GM21576 (cell line): ENCODE results near the gene CPSF4L.
"Not testable (repeated sequence)": the region's sequence is repeated elsewhere in the genome, so short reads cannot be mapped to it uniquely, and the experiment has no call there.

ENCODE experiments used
- ATAC-seq: cut with Tn5 transposase; IDR thresholded peaks from one replicate; pipeline ENCODE4 v1.9.1; 2021; ENCODE audit warnings: mild to moderate bottlenecking, moderate library complexity; ENCODE audit not compliant: unreplicated experiment

The CPSF4L gene, protein sequence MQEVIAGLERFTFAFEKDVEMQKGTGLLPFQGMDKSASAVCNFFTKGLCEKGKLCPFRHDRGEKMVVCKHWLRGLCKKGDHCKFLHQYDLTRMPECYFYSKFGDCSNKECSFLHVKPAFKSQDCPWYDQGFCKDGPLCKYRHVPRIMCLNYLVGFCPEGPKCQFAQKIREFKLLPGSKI

DNA sequence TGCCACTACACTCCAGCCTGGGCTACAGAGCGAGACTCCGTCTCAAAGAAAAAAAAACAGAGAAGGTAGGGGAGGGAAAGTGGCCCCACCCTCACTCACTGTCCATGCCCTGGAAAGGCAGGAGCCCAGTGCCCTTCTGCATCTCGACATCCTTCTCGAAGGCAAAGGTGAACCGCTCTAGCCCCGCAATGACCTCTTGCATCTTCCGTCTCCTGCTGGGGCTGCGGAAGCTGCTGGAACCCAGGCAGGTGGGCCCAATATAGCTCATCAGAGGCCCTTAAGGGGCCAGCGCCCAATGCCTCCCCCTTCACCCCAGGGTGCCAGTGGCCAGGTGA is at the start of gene CPSF4L:
Gene CPSF4L, minus strand, starts transcription at position 264 of the 335 bp plus-strand sequence. Its CDS starts 62 bp downstream, at position 202.
- no peak for ATAC-seq

DNA sequence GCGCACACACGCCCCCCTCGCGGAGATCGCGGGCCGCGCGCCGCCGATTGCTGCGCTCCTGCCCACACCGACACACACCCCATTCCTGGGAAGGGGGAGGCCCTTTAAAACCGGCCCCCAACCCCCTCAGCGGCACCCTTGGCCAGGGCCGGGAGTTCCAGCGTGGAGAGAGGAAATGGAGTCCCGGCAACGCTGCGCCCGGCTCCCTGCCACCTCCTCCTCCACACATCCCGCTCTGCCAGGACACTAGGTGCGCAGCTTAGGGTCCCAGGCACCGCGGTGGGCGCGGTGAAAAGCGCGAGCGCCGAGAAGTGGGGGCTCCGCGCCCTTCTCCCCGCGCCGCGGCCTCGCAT is 49.7 kb upstream of the CPSF4L start:
- peak; percentile 13 for ATAC-seq

DNA sequence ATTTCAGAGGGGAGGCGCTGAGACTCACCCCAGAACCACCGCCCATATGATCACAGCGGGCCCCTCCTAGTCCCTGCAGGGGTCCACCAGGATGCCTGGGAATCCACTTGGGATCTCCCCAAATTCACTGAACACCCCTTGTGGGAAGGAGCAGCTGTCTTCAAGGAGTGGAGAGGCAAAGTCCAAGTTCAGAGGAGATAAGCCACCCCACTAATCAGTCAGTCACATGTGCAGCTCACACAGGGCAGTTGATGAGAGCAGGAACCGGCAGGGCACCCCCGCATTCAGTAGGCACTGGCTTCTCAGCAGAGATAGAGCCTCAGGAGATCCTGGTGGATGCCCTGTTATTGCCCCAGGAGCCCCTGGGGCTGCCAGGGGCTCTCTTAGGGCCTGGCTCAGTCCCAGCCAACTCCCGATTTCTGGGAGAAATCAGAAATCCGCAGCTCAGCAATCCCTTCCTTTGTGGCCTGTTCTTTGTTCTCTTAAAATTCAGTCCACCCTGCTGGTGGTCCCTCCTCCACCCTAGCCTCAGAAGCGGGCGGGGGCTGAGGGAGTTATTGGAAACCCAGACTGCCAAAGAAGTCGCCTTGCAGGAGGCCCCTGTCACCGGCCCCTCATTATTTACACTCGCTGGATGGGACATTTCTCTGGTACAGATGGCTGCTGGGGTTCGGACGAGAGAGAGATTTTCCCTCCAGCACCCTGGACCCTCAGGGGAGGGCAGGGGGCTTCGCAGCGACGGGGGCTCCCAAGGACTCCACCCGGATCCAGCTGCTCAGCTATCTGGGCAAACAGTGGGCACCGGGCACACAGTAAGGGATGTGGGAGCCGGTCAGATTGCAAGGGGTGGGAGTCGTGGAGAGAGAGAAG is 48.3 kb upstream of the CPSF4L start:
- no peak for ATAC-seq

DNA sequence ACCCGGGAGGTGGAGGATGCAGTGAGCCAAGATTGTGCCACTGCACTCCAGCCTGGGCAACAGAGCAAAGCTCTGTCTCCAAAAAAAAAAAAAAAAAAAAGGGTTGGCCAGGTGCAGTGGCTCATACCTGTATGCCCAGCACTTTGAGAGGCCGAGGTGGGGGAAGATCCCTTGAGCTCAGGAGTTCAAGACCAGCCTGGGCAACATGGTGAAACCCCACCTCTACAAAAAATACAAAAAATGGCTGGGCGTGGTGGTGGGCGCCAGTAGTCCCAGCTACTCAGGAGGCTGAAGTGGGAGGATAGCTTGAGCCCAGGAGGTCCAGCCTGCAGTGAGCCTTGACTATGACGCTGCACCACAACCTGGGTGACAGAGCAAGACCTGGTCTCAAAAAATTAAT is 47.3 kb upstream of the CPSF4L start:
- not testable (repeated sequence) for ATAC-seq

DNA sequence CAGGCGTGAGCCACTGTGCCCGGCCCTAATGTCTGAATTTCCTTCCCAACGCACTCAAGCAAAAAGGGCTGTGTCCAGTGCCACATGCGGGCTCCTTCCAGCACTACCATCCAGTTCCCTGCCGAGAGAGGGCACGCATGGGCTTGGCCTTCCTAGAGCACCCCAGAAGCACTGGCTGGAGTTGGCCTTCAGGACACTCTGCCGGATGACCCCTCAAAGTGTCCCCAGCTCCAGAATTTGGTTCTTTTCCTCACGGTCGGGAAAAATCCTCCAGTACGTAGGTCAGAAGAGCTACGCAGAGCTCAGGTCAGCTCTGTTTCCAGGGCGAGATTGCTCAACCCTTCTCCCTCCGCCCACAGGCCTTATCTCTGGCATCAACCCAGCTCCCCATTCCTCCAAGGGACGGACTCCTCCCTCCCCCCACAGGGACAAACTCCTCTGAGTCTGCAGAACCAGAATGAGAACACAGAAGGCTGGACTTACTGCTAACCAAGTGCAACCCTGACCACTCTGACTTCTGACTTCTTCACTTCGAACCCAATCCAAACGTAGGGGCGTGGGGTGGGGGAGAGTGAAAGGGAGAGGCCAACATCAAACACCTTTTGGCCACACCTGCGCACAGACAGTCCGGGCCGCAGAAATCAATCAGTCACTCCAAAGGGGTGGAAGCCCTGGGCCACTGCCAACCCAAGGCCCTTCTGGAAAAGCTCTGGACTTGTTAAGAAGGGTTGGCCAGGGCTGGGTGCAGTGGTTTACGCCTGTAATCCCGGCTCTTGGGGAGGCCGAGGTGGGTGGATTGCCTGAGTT is 46.5 kb upstream of the CPSF4L start:
- ATAC-seq = no peak

DNA sequence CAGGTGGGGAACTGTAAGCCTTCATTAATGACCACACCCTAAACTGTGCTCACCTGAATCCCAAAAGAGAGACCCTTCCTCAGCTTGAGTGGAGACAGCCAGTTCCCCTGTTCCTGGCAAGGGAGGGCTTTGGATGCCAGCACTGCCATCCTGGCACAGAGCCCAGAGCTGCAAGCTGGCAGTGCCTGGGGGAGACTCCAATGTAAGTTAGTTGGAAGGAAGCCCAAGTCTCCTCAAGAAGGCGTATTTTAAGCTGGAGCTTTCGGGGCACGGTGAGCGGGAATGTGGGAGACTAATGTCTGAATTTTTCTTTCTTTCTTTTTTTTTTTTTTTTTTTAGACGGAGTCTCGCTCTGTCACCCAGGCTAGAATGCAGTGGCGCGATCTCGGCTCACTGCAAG is 45.5 kb upstream of the CPSF4L start:
- ATAC-seq = no peak

DNA sequence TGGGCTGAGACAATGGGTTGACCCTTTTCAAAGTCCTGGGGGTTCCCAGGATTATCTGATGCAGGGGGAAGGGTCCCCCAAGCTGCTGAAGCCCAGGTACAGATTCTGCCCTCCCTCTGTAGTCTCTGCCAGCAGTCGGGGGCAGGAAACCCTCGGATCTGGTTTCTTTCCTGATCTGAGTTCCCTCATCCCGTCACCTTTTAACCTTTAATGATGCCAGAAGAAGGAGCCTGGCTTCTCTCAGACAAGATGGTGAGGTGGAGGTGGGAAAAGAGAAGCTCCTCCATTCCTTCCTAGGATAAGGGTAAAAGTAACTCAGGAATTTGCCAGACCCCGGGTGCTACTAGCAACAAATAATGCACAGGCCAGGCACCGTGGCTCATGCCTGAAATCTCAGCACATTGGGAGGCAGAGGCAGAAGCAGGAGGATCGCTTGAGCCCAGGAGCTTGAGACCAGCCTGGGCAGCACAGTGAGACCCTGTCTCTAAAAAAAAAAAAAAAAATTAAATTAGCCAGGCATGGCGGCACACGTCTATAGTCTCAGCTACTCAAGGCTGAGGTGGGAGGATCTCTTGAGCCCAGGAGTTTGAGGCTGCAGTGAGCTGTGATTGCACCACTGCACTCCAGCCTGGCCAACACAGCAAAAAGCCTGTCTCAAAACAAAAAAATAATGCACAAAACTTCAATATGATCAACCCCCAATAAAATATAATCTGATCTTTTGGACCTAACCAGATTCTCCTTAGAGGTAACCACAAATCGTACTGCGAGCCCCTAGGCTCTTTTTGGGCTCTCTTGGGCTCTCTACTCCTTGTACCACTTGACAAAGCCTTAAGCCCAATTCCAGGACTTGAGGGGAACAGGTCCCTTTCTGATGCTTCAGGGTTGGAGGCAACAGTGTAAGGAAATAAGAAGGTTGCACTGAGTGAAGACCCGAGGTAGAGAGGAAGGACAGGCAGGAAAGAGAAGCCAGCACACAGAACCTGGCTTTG is 44.5 kb upstream of the CPSF4L start:
- ATAC-seq = no peak

DNA sequence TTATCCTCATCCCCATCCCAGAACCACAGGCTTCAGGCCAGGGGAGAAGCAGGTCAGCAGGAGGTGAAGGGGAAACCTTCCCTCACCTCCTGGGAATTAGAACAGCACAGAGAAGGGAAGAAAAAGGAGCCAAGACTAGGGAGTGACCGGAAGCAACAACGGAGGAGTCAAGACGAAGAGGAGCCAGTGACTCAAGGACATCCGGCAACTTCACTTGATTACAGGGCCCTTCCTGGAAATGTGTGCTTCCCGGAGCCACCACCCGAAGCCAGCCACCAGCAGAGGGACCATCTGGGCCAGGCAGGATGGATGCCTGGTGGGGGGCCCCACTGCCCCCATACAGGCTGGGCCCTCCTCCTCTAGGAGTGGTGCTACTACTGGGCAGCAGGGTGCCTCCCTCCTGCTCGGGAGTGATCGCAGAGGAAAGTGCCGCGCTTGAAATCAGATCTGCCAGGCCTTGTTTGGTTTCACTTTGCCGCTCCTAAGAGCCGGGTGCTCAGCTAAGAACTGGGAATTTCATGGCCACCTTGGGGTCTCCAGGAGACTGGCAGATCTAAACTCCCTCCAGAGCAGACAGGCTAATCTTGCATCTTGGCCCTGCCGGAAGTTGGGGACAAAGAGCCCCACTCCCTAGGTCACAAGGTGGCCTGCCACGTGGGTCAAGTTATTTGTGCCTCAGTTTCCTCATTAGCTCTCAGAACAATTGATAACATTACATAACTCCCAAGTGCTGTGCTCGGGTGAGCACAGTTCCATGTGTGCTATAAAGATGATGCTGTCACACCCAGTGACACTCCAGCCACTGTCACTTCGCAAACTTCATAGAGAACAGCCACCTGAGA is 43.5 kb upstream of the CPSF4L start:
- ATAC-seq = no peak

DNA sequence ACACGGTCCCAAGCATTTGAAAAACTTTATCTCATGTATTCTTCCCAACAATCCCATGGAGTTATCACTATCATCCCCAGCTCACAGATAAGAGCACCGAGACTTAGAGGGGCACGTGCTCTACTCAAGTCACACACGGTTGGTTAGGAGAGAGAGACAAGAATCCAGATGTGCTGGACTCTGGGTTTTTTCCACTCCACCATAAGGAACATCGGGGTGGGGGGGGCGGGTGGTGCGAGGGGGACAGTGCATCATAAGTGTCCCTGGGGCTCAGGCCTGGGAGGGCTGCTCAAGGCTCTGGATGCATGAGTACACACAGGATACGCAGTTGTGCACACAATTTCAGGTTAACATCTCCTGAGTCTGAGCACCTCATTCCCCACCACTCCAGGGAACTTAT is 42.8 kb upstream of the CPSF4L start:
- ATAC-seq = no peak

DNA sequence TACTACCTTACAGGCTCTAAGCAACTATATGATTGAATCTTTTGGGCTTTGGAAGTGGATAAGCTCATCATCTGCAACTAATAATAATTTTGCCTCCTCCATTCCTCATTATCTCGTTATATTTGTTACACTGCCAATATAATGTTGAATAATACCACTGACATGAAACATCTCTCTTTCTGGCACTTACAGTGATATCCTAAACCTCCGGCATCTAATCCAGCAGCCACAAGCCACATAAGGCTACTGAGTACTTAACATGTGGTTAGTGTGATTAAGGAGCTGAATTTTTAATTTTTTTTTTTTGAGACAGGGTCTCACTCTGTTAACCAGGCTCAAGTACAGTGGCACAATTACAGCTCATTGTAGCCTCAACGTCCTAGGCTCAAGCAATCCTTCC is 40.5 kb upstream of the CPSF4L start:
- ATAC-seq = no peak

DNA sequence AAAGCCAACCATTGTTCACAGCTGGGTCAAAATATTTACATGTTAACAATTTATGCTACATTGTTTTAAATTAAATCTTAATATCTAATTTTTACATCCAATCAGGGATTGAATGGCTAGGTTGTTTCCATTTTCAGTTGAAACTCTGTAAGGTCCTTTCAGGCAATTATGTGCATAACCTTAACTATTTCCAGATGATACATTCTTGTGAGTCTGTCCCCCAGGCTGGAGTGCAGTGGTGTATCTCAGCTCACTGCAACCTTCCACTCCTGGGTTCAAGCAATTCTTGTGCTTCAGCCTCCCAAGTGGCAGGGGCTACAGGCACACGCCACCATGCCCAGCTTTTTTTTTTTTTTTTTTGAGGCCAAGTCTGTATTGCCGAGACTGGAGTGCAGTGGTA is 39.7 kb upstream of the CPSF4L start:
- no peak for ATAC-seq

DNA sequence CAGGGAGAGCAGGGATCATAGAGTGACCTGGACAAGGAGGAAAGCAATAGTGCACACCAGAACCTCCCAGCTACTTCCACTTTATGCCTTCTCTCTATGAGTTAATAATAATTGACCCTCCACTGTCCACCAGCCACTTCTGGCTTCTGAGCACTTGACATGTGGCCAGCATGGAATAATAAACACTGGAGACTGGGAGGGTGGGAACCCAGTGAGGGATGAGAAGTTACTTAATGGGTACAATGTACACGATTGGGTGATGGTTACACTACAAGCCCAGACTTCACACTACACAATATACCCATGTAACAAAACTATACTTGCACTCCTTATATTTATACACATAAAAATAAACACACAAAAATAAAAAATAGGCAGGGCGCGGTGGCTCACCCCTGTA is 38.7 kb upstream of the CPSF4L start:
- no peak for ATAC-seq

DNA sequence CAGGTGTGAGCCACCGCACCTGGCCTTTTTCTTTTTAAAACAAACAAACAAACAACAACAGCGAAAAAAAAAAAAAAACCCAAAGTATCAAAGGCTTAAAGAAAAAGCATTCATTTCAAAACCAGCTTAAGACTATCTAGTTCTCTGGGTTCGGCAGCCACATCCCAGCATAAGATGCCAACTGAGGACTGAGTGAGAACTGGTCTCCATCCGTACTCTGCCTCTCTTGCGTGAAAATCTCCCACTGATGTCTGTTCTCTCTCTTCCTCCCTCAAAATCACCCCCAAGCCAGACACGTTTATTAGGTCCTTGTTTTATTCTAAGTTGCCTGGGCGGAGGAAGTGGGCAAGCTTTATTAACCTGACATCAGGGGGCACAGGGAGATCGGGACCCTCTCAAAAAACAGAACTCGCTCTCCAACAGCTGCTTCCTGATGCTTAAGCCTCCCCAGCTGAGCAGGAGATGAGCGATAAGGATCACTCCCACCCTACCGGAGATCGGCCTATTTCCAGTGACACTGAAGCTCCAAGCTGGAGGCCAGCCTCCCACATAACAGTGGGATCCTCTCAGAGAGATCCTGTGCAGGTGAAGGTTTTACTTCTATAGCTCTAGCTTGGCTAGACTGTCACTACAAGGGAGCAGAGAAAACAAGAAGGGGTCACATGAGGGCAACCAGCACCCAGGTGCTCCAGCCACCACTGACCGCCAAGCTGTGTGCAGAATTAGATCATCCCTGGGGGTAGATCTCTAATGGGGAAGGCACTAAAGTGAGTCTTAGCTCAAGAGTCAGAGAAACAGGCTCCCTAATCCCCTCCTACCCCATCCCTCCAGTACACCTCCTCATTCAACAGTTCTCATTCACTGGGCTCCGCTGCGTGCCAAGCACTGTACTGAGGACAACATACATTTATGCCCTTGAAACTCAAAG is 36.5 kb upstream of the CPSF4L start:
- peak; percentile 58 for ATAC-seq

DNA sequence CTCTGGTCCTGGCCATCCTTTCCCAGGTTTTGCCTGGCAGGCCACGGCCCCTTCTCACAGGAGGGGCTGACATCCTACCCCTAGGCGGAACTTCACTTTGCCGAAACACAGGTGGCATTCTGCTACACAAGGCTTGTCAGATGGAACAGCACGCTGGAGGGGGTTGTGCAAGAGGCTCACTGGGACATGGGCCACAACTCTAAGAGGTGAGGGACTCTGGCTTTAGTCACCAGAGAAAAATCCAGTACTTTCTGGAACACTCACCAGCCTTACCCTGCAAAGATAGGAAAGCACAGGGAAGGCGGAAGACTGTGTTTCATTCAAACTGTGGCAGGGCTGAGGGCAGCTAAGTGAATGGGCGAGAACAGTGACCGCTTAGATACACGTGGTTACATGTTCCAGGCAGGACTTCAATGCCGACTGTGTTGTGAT is 31.8 kb upstream of the CPSF4L start:
- no peak for ATAC-seq

DNA sequence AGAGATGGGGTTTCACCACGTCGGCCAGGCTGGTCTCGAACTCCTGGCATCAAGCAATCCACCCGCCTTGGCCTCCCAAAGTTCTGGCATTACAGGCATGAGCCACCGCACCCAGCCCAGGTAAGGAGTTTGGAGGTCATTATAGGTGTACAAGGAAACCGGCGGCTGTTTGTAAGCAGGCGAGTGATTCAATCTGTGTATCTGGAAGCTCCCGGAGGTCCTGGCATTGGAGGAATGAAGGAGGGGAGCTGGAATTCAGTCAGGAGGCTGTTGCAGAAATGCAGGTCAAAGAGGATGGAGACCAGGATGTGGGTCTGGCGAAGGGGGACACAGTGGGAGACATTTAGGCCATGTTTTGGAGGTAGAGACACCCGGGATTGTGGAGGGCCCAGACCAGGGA is 31.4 kb upstream of the CPSF4L start:
- no peak for ATAC-seq

DNA sequence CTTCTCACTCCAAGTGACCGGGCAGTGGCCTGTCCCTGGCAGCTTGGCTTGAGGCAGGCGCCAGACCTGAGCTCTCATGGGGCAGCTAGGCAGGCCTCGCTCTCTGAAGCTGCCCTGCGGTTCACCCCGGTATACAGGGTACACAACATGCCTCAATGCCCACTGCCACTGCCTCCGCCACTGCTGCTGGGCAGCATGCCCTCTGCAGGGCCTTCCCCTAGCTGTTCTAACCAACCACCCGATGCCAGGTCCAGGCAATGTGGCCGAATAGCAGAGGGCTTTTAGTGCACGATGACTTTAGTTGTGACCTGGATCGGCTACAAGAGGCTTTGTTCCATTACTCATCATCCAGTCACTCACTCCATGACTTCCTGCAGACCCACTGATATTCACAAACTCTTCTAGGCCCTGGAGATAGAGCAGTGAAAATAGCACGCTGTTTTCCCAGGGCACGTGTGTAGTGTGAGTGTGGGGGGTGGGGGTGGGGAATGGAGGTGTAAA is 30.4 kb upstream of the CPSF4L start:
- ATAC-seq = no peak

DNA sequence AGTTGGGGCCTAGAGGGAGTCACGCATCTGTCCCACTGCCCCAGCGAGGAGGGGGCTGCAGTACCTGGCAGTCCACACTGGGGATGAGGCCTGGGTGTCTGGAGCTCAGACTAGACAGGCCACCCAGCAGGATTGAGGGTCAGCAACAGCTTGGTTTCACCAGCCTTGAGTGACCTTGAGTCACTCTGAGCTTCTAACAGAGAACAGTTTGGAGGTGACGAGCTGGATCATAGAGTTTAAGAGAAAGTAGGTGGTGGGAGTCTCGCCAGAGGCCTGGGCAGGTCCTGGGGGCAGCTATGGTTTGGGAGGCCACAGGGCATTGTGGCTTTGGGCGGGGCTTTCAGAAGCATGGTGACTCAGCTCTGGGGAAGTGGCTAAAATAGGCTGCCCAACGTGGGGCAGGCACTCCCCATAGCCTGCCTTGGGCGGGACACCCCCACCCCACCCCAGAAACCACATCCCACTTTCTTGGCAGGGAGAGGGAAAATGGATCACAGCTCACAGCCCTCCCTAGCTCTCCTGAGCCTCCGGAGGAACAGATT is 29.7 kb upstream of the CPSF4L start:
- ATAC-seq = peak; percentile 88
